Mesothelial cell of epicardium (in vitro differentiated cells): ENCODE results near the gene DOCK4. TPM values are rescaled to one million over a fixed set of nuclear protein-coding genes. Genes with fewer than 3 reads are reported as not detected.

Experiments
- DNase-seq, 2 experiments: peaks; one replicate each; pipeline ENCODE4 v3.0.0; 2021; ENCODE audit warnings: low spot score in 2 of 2; ENCODE audit not compliant: unreplicated experiment in 2 of 2
- H3K27ac Mint-ChIP-seq: 2 replicates; pipeline ENCODE4 v1.8.0; 2021; ENCODE audit warnings: mixed read lengths
- H3K27me3 Mint-ChIP-seq: 2 replicates; pipeline ENCODE4 v1.8.0; 2021; ENCODE audit warnings: low read depth, mixed read lengths
- H3K36me3 Mint-ChIP-seq: 2 replicates; pipeline ENCODE4 v1.8.0; 2021; ENCODE audit warnings: mixed read lengths
- H3K4me1 Mint-ChIP-seq: 2 replicates; pipeline ENCODE4 v1.8.0; 2021; ENCODE audit warnings: mixed read lengths
- H3K4me3 Mint-ChIP-seq: 2 replicates; pipeline ENCODE4 v1.8.0; 2021; ENCODE audit warnings: mild to moderate bottlenecking, moderate library complexity, mixed read lengths
- H3K9me3 Mint-ChIP-seq: 2 replicates; pipeline ENCODE4 v1.8.0; 2021; ENCODE audit warnings: mixed read lengths
- CTCF ChIP-seq: fragments of 200-600 bp; sonication (generic); IDR thresholded peaks from one replicate; pipeline ENCODE4 v1.5.0; 2021; ENCODE audit warnings: antibody characterized with exemption; ENCODE audit not compliant: unreplicated experiment
- total RNA-seq: library from RNA; stranded (reverse); gene quantifications from 3 replicates; pipeline ENCODE4 v1.2.1, GENCODE V29; 2021

The DOCK4 gene
- total RNA-seq, 1 donor from 2014 or later = 27.7 TPM

GRCh38 chr7:111844904-111845671 is 361.1 kb downstream of the DOCK4 start:
- Mint-ChIP-seq H3K9me3 (peaks cover 22% of the 10 kb centered on the region), H3K27ac (no peak overlapping the region), H3K4me3 (no peak overlapping the region), H3K36me3 (peaks cover 45% of the 10 kb centered on the region), H3K4me1 (peaks cover 10% of the 10 kb centered on the region), H3K27me3 (no peaks in the 10 kb centered on the region)
- TF ChIP-seq CTCF = no peak
- DNase-seq = no peak

GRCh38 chr7:111842491-111842890 is 363.7 kb downstream of the DOCK4 start:
- no peak for TF ChIP-seq CTCF
- no peak for DNase-seq

GRCh38 chr7:111841596-111842205 is 364.5 kb downstream of the DOCK4 start:
- TF ChIP-seq CTCF = no peak
- H3K9me3 Mint-ChIP-seq = peaks cover 14% of the 10 kb centered on the region
- peaks cover 7% of the 10 kb centered on the region for H3K4me1 Mint-ChIP-seq
- H3K36me3 Mint-ChIP-seq = peaks cover 29% of the 10 kb centered on the region
- H3K27me3 Mint-ChIP-seq = no peaks in the 10 kb centered on the region
- no peak for DNase-seq
- no peak overlapping the region for H3K27ac Mint-ChIP-seq
- H3K4me3 Mint-ChIP-seq = no peak overlapping the region

More at GRCh38 chr7:111842491-111842890, 363.7 kb downstream of the DOCK4 start:
- H3K27ac Mint-ChIP-seq = no peak overlapping the region
- H3K36me3 Mint-ChIP-seq = peaks cover 29% of the 10 kb centered on the region
- no peak overlapping the region for H3K4me3 Mint-ChIP-seq
- peaks cover 11% of the 10 kb centered on the region for H3K9me3 Mint-ChIP-seq
- H3K27me3 Mint-ChIP-seq = no peaks in the 10 kb centered on the region
- peaks cover 10% of the 10 kb centered on the region for H3K4me1 Mint-ChIP-seq

GRCh38 chr7:111840528-111840927 is 365.7 kb downstream of the DOCK4 start:
- Mint-ChIP-seq H3K4me3 (no peak overlapping the region), H3K4me1 (peaks cover 6% of the 10 kb centered on the region), H3K27ac (no peak overlapping the region), H3K9me3 (peaks cover 20% of the 10 kb centered on the region), H3K27me3 (no peaks in the 10 kb centered on the region), H3K36me3 (peaks cover 36% of the 10 kb centered on the region)
- no peak for DNase-seq
- no peak for TF ChIP-seq CTCF

- peaks cover 20% of the 10 kb centered on the region for H3K9me3 Mint-ChIP-seq
- DNase-seq = no peak
- no peak overlapping the region for H3K4me3 Mint-ChIP-seq
- peaks cover 11% of the 10 kb centered on the region for H3K4me1 Mint-ChIP-seq
- no peak overlapping the region for H3K27ac Mint-ChIP-seq
- TF ChIP-seq CTCF = no peak
- H3K27me3 Mint-ChIP-seq = no peaks in the 10 kb centered on the region
- peaks cover 29% of the 10 kb centered on the region for H3K36me3 Mint-ChIP-seq
Measured at GRCh38 chr7:111839261-111839660, 366.9 kb downstream of the DOCK4 start.
